Measurements from ENCODE around the gene C22orf42.
"Not testable (repeated sequence)": the region's sequence is repeated elsewhere in the genome, so short reads cannot be mapped to it uniquely, and the experiment has no call there.

The C22orf42 gene

GRCh38 chr22:32138576-32138975 is 20.5 kb downstream of the C22orf42 start:
- DNase-seq (ENCODE audit: extremely low spot score, insufficient read length, low read depth), result not testable (repeated sequence)
- peak; percentile 61 for FAIRE-seq

DNA sequence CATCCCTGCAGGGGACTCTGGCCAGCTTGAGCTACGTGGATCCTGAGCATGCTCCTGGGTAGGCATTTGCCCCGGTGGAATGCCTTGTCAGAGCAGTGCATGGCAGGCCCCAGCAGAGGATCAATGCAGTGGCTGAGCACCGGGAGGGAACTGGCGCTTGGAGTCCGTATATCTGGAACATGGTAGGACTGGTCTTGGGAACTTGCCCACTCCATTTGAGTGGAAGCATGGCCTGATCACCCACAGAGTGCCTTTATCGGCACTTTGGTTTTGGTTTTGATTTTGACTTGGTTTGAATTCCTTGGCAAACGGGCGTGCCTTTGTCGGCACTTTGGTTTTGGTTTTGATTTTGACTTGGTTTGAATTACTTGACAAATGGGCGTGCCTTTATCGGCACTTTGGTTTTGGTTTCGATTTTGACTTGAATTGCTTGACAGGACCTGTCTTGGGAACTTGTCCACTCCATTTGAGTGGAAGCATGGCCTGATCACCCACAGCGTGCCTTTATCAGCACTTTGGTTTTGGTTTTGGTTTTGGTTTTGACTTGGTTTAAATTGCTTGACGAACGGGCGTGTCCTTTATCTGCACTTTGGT is 21.3 kb downstream of the C22orf42 start:
- FAIRE-seq, result peak; percentile 88
- DNase-seq (ENCODE audit: extremely low spot score, insufficient read length, low read depth), result not testable (repeated sequence)

DNA sequence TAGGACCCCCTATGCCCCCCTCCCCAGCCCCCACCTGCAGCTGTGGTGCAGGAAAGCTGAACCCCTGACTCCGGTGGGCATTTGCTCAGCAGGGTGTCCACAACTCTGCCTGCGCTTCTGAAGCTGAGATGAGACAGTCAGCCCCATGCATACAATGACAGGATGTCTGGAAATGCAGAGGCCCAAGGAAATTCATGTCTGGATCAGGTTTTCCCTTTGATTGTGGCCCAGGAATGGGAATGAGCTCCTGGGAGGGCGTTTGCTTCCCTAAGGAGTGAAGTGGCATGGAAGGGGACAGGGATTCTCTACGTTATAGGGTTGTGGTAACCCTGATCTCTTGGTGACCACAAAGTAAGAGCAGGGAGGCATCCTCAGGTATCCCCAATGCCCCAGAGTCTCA is 22.2 kb downstream of the C22orf42 start:
- DNase-seq (ENCODE audit: extremely low spot score, insufficient read length, low read depth); FAIRE-seq: not testable (repeated sequence)

DNA sequence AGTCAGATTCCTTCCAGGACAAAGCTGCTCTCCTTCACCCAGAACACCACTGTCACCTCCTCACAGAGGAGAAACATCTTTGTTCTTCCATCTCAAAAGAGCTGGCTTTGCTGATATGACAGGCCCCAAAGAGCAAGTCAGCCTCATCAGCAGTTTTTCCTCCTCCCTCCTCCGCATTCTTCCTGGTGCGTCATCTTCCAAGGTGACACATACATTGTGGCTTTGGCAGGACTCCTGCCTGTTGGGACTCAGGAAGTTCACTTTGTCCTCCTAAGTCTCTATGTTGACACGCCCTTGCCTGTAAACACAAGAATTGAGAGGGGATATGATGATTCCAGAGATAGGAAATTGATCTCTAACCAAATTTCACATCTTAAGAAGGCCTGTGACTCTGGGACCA is 23.1 kb downstream of the C22orf42 start:
- DNase-seq (ENCODE audit: extremely low spot score, insufficient read length, low read depth); FAIRE-seq: not testable (repeated sequence)

- not testable (repeated sequence) for DNase-seq (ENCODE audit: extremely low spot score, insufficient read length, low read depth); FAIRE-seq
Measured at GRCh38 chr22:32134796-32135195, 24.3 kb downstream of the C22orf42 start.

- FAIRE-seq (no peak), DNase-seq (ENCODE audit: extremely low spot score, insufficient read length, low read depth) (no peak)
Measured at GRCh38 chr22:32132783-32133182, 26.3 kb downstream of the C22orf42 start.

- DNase-seq (ENCODE audit: extremely low spot score, insufficient read length, low read depth) (no peak), FAIRE-seq (no peak)
Measured at GRCh38 chr22:32132126-32132525, 27.0 kb downstream of the C22orf42 start.

DNA sequence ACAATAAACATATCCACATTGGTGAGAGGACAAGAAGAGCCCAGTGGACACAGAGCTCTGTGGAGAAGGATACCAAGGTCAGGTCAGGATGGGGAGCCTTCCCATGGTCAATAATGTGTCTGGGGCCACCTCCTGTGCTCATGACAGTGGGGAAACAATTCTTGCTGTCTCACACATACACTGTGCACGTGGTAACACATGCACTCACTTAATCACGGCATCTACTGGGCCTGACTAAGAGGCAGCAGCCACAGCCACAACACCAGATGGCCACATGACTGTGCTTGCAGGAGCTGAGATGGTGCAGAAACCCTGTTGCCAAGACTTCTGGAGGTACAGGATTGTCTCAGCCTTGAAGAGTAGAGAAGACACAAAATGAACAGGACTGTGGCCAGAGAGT is 28.6 kb downstream of the C22orf42 start:
- FAIRE-seq (no peak), DNase-seq (ENCODE audit: extremely low spot score, insufficient read length, low read depth) (no peak)

GRCh38 chr22:32127904-32128303 is 31.2 kb downstream of the C22orf42 start:
- FAIRE-seq (no peak), DNase-seq (ENCODE audit: extremely low spot score, insufficient read length, low read depth) (no peak)

DNA sequence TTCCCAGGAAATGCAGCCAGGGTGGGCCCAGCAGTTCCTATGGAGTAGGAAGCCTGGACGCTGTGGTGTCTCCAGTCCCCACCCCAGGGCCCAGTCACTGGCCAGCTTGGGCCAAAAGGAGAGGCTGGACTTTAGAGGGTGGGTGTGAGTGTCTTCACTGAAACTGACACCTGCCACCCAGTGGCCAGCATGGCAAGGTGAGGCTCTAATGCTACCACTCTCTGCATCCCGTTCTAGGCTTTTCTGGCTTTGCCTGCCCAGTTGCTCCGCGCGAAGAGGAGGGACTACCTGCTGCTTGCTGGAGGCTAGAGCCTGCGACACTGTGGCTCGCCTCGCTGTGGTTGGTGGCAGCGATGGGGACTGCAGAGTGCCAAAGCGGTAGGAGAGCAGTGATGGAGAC is 35.4 kb downstream of the C22orf42 start:
- DNase-seq (ENCODE audit: extremely low spot score, insufficient read length, low read depth), result no peak
- FAIRE-seq, result no peak

- no peak for FAIRE-seq
- no peak for DNase-seq (ENCODE audit: extremely low spot score, insufficient read length, low read depth)
Measured at GRCh38 chr22:32122899-32123298, 36.2 kb downstream of the C22orf42 start.

DNA sequence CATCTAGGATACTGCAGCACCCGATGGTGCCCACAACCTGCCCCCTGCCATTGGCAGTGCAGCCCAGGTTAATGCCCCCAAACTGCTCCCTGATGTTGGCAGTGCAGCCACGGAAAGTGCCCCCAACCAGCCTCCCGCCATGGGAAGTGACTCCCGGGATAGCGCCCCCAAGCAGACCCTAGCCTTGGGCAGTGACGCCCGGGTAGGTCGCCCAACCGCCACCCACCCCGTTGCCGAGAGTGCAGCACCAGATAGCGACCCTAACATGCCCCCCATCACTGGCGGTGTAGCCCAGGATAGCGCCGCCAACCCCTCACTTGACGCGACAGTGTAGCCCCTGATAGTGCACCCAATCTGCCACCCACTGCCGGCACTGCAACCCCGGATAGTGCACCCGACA is 38.5 kb downstream of the C22orf42 start:
- DNase-seq (ENCODE audit: extremely low spot score, insufficient read length, low read depth), result no peak

GRCh38 chr22:32119568-32120235 is 39.4 kb downstream of the C22orf42 start:
- no peak for DNase-seq (ENCODE audit: extremely low spot score, insufficient read length, low read depth)
- FAIRE-seq, result no peak

More for the DNA sequence above, 38.5 kb downstream of the C22orf42 start:
- FAIRE-seq, result no peak

DNA sequence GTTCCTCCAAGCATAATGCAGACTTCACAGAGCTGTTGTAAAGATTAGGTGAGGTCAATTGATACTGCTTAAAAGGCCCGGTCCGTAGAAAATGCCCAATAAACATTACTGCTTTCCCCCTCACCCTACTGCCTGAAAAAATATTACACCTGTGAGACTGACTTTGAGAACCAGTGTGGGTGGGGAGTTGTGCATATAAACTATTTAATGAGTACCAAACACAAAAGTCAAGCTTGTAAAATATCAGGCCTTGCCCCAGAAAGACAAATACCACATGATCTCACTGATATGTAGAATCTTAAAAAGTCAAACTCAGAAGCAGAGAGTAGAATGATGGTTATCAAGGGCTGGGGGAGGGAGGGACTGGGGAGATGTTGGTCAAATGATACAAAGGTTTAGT is 46.7 kb downstream of the C22orf42 start:
- no peak for FAIRE-seq
- no peak for DNase-seq (ENCODE audit: extremely low spot score, insufficient read length, low read depth)

GRCh38 chr22:32106930-32107329 is 52.2 kb downstream of the C22orf42 start:
- DNase-seq (ENCODE audit: extremely low spot score, insufficient read length, low read depth), result no peak
- FAIRE-seq, result peak; percentile 45

DNA sequence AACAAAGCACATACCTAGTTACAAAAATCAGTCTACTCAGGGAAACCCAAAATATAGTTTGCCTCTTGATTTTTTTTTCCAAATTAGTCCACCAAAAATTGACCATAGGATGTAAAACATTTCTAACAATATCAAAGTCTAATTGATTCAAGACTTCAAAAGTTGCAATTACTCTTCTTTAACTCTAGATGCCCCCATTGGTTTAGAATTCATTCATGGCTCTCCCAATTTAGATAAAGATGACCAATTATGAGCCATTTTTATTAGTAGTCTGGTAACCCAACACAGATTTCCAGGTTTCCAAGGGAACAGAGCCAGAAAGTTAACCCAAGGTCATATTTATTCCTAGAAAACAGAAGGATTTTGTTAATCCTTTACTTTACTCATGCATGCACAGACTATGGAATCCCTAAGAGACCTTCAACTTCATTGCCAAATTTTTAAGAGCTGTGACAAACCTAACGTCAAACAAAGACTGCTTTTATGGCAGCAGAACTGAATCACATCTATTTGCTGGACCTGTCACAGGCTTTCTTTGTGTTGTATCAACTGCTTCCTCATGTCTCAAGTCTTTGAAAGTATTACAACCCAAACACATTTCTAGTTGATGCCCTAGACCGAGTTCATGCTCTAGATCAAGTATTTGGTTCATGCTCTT is 55.3 kb downstream of the C22orf42 start:
- FAIRE-seq, result no peak
- no peak for DNase-seq (ENCODE audit: extremely low spot score, insufficient read length, low read depth)

- DNase-seq (ENCODE audit: extremely low spot score, insufficient read length, low read depth) (no peak), FAIRE-seq (no peak)
Measured at GRCh38 chr22:32100711-32101110, 58.4 kb downstream of the C22orf42 start.
